ENCODE measurements around the gene ZMYND11.

Gene ZMYND11

GRCh38 chr10:266974-267425, 131.7 kb downstream of the ZMYND11 start:
- H3K27ac ChIP-seq (ENCODE audit: low read depth, low read length) = peak overlapping the region; percentile 0; the same call in 1 of the 2 replicates
- TF ChIP-seq CTCF (IDR thresholded peaks at IDR 0.05; ENCODE audit: low read depth, low read length, poor library complexity, severe bottlenecking) (no peak), EZH2phosphoT487 (IDR thresholded peaks at IDR 0.05; ENCODE audit: borderline replicate concordance, low read length) (no peak)
- H3K4me2 ChIP-seq (ENCODE audit: low read length) = peak overlapping the region; percentile 42
- no peaks in the 10 kb centered on the region for H3K27me3 ChIP-seq (ENCODE audit: control insufficient read depth, low read length)
- H4K20me1 ChIP-seq (ENCODE audit: control insufficient read depth, insufficient read depth, low read depth, low read length) = no peaks in the 10 kb centered on the region
- H3K36me3 ChIP-seq (ENCODE audit: control insufficient read depth, low read length) = peaks cover 11% of the 10 kb centered on the region
- H3F3A ChIP-seq (ENCODE audit: control insufficient read depth, insufficient read depth) = peaks cover 14% of the 10 kb centered on the region
- peaks cover 75% of the 10 kb centered on the region for H3K4me1 ChIP-seq (ENCODE audit: control insufficient read depth, low read length)
- no peaks in the 10 kb centered on the region for H3K9me2 ChIP-seq (replicated peaks; ENCODE audit: control insufficient read depth, low read length)
- no peaks in the 10 kb centered on the region for H3K9me3 ChIP-seq (ENCODE audit: control insufficient read depth, insufficient read depth, low read length)
- peak overlapping the region; percentile 25; the same call in 1 of the 2 replicates for H3K4me3 ChIP-seq (ENCODE audit: low read length)
- no peaks in the 10 kb centered on the region for H3K79me2 ChIP-seq (ENCODE audit: control insufficient read depth, low read length)

GRCh38 chr10:267705-268104, 132.4 kb downstream of the ZMYND11 start:
- peaks cover 5% of the 10 kb centered on the region for H3K36me3 ChIP-seq (ENCODE audit: control insufficient read depth, low read length)
- no peaks in the 10 kb centered on the region for H4K20me1 ChIP-seq (ENCODE audit: control insufficient read depth, insufficient read depth, low read depth, low read length)
- no peaks in the 10 kb centered on the region for H3K9me2 ChIP-seq (replicated peaks; ENCODE audit: control insufficient read depth, low read length)
- no peak overlapping the region for H3K4me2 ChIP-seq (ENCODE audit: low read length)
- no peaks in the 10 kb centered on the region for H3K9me3 ChIP-seq (ENCODE audit: control insufficient read depth, insufficient read depth, low read length)
- H3K4me1 ChIP-seq (ENCODE audit: control insufficient read depth, low read length) = peaks cover 70% of the 10 kb centered on the region
- no peak overlapping the region for H3K27ac ChIP-seq (ENCODE audit: low read depth, low read length)
- H3K79me2 ChIP-seq (ENCODE audit: control insufficient read depth, low read length) = no peaks in the 10 kb centered on the region
- no peaks in the 10 kb centered on the region for H3K27me3 ChIP-seq (ENCODE audit: control insufficient read depth, low read length)
- peaks cover 9% of the 10 kb centered on the region for H3F3A ChIP-seq (ENCODE audit: control insufficient read depth, insufficient read depth)
- H3K4me3 ChIP-seq (ENCODE audit: low read length) = no peak overlapping the region
- TF ChIP-seq EZH2phosphoT487 (IDR thresholded peaks at IDR 0.05; ENCODE audit: borderline replicate concordance, low read length) (no peak), CTCF (IDR thresholded peaks at IDR 0.05; ENCODE audit: low read depth, low read length, poor library complexity, severe bottlenecking) (no peak)

GRCh38 chr10:269440-270074, 134.3 kb downstream of the ZMYND11 start:
- H3K27ac ChIP-seq (ENCODE audit: low read depth, low read length) = no peak overlapping the region
- no peaks in the 10 kb centered on the region for H3K9me3 ChIP-seq (ENCODE audit: control insufficient read depth, insufficient read depth, low read length)

More at GRCh38 chr10:269440-270074, 134.3 kb downstream of the ZMYND11 start:
- no peaks in the 10 kb centered on the region for H3K27me3 ChIP-seq (ENCODE audit: control insufficient read depth, low read length)
- peaks cover 9% of the 10 kb centered on the region for H3F3A ChIP-seq (ENCODE audit: control insufficient read depth, insufficient read depth)
- H3K4me1 ChIP-seq (ENCODE audit: control insufficient read depth, low read length) = peaks cover 58% of the 10 kb centered on the region
- no peak for TF ChIP-seq CTCF (IDR thresholded peaks at IDR 0.05; ENCODE audit: low read depth, low read length, poor library complexity, severe bottlenecking)
- TF ChIP-seq EZH2phosphoT487 (IDR thresholded peaks at IDR 0.05; ENCODE audit: borderline replicate concordance, low read length) = no peak
- H3K4me2 ChIP-seq (ENCODE audit: low read length) = no peak overlapping the region
- no peaks in the 10 kb centered on the region for H3K79me2 ChIP-seq (ENCODE audit: control insufficient read depth, low read length)
- H3K9me2 ChIP-seq (replicated peaks; ENCODE audit: control insufficient read depth, low read length) = no peaks in the 10 kb centered on the region
- H3K36me3 ChIP-seq (ENCODE audit: control insufficient read depth, low read length) = no peaks in the 10 kb centered on the region; the same call in 1 of the 2 replicates
- H4K20me1 ChIP-seq (ENCODE audit: control insufficient read depth, insufficient read depth, low read depth, low read length) = no peaks in the 10 kb centered on the region
- no peak overlapping the region for H3K4me3 ChIP-seq (ENCODE audit: low read length)
